ENCODE results near the gene MMS19.
"Not testable (repeated sequence)": the region's sequence is repeated elsewhere in the genome, so short reads cannot be mapped to it uniquely, and the experiment has no call there.

Gene MMS19

DNA sequence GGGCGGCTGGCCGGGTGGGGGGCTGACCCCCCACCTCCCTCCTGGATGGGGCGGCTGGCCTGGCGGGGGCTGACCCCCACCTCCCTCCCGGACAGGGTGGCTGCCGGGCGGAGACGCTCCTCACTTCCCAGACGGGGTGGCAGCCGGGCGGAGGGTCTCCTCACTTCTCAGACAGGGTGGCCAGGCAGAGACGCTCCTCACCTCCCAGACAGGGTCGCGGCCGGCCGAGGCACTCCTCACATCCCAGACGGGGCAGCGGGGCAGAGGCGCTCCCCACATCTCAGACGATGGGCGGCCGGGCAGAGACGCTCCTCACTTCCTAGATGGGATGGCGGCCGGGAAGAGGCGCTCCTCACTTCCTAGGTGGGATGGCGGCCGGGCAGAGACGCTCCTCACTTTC lies 30.7 kb upstream of the MMS19 start:
- DNase-seq: not testable (repeated sequence)

GRCh38 chr10:97525683-97526110 lies 27.5 kb upstream of the MMS19 start:
- no peak for DNase-seq

- DNase-seq: no peak
Measured at GRCh38 chr10:97525086-97525485, 26.9 kb upstream of the MMS19 start.

GRCh38 chr10:97522937-97523336 lies 24.7 kb upstream of the MMS19 start:
- DNase-seq: no peak

DNA sequence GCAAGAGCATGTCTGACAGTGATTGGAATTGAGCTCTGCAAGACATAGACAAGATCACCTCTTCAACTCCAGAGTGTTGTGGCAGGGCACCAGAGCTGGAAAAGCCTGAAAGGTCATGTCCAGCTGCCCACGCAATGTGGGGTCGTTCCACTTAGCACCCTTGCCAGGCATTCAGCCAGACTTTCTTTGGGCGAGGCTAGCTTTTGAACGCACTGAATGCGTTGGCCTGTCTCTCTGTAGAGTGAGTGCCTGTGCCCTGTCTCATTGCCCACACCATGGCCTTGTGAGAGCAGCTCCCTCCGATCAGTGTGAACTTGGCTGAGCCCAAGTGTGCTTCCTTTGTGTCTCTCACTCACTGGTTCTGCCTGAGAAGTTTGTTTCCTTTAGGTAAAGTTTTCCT lies 23.8 kb upstream of the MMS19 start:
- DNase-seq: no peak

DNA sequence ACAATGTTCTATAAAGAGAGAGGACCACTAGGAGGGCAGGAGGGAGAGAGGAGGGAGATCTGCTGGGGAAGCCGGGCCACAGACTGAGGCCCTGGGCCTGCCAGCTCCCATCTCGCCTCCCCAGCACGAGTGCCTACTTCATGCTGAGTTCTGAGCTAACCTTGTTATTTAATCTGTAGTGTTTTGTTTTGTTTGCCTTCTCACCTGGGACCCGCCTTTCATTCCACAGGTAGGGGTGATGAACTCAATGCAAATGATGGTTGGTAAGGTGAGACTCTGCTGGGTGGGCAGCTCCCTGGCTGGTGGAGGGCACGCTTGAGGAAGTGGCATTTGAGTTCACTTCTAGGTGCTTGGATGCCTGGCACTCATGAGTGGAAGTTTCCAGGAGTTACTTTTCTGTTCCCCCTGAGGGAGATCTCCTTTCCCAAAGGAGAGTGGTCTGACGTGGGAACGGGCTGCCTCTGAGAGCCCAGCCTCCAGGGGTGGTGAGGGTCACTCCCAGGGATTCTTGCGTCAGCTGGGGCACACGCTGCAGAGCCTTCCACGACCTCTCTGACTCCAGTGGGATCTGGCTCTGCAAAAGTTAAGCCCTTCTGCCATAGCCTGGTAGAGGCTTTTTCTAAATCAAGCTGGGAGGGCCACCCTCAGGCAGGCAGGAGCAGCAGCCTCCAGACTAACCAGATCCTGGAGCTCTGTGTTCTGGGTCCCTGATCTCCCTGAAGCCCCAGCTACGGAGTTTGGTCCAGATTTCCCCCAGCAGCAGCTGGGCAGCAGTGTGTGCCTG lies 22.9 kb upstream of the MMS19 start:
- DNase-seq: no peak

GRCh38 chr10:97520520-97520919 lies 22.3 kb upstream of the MMS19 start:
- no peak for DNase-seq

GRCh38 chr10:97519342-97519741 lies 21.1 kb upstream of the MMS19 start:
- DNase-seq: no peak

- no peak for DNase-seq
Measured at GRCh38 chr10:97518301-97519043, 20.2 kb upstream of the MMS19 start.

DNA sequence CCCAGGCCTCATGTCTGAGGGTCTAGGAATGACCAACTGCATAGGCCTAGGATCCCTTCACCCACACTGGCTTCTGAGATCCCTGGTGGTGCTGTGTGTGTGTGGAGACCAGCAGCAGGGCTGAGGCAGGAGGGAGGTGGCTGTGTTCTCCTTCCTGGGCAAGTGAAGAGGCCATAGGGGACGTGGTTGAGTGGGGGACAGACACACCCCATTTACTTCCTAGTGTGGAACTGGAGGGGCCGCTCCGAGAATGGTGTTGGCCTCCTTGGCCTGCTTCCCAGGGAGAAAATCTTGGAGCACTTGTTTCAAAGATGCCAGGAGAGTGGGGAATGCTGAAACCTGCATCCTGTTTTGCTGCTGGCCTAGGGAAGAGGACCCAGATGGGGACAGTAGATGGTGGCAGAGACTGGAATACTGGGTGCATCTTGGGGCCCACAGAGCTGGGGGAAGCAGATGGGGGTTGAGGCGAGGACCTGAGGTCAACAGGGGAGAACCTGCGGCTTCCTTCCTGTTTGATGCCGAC lies 19.6 kb upstream of the MMS19 start:
- no peak for DNase-seq

- DNase-seq: no peak
Measured at GRCh38 chr10:97517096-97517750, 19.0 kb upstream of the MMS19 start.

GRCh38 chr10:97515271-97515978 lies 17.2 kb upstream of the MMS19 start:
- no peak for DNase-seq

DNA sequence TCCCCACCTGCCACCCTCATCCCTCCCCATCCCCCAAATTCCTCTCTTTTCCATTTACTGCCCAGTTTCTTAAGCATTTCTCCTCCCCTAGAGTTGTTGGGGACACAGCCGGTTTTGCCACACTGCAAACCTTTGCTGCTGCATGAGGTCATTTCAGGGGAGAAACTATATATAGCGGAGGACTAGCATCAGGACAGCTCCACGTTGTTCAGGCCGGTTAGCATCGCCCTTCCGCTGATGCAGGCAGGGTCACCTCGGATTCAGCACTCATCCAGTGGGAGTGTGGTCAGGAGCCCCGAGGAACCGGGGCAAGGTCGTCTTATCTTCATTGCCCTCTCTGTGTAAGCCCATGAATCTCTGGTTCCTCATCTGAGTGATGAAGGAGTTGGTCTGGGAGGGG lies 16.1 kb upstream of the MMS19 start:
- no peak for DNase-seq

DNA sequence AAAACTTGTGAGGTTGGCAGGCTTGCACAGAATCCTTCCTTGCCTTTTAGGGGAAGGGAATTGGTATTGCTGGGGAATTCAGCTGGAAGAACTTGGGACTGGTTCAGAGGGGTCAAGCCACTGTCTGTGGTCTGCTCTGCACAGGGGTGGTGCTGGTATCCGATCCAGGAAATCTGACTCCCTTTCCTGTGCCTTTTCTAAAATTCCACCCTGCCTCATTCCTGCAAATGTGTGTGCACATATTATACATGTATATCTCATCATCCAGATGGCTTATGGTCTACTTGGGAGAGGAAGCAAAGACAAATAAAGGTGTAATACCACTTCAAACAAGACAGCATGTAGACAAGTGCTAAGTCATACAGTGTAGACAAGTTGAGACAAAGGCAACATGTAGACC lies 14.8 kb upstream of the MMS19 start:
- DNase-seq: no peak

DNA sequence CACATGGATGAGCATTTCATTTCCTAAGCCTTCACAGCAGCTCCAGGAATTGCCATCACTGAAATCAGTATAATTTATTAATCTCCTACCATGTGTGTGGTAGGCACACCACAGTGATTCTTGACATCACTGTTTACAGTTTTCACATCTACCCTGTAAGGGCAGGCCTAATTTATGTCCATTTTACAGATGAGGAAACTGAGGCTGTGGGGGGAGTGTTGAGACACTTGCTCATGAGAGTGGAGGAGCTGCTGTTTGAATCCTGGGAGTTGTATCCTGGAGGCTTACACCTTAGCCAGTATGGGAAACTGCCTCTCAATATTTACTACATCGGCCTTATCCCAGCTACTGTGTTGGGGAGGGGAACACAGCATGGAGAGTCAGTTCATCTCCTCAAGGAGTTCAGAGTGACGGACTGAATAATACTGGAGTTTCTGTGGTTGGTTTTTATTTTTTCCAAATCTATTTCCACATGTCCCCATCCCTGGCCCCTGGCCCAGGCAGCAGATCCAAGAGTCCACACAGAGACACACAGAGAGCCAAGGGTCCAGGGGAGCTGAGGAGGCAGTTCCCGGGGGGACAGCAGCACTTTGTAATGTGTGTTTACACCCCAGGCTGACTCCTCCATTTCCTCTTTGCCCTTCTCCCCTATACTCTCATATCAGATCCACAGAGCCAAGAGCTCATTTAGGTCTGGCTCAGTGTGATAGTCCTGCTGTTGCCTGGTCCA lies 13.7 kb upstream of the MMS19 start:
- no peak for DNase-seq

DNA sequence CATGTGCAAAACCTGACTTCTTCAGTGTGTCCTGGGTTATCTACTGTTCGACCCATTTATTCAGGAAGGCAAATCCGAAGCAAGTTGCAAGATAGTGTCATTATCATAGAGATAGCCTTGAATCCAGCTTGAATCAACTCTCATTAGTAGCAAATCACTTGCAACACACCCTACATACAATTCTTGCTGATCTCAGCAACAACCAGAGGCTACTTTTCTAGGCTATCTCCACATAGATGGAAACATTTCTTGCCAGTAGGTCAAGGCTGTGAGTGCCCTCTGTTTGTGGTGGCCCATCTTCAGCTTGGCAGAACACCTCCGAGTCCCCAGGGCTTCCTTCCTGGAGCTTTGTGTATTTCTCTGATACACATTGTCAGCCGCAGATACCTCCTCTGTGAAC lies 12.5 kb upstream of the MMS19 start:
- DNase-seq: no peak

DNA sequence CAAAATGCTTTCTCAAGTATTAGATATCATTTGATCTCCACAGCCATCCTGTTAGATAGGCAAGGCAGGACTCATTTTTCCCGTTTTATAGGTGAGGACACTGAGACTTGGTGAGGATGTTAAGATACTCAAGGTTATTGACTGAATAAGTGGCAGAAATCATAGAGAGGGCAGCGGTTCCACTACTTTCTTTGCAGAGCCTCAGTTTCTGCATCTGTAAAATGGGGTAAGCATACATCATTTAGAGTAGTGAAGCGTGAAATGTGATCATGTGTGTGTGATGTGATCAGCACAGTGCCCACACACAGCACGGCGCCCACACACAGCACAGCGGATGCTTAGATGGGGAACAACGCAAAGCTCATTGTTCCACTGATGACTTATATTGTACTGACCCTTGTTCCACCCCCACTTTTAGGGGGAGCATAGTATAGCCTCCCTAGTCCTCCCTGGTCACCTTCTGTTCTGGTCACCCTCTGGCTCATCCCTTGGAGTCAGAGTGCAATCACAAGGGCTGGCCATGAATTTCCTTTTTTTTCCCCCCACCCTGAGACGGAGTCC lies 11.0 kb upstream of the MMS19 start:
- no peak for DNase-seq

GRCh38 chr10:97508342-97508741 lies 10.1 kb upstream of the MMS19 start:
- no peak for DNase-seq

DNA sequence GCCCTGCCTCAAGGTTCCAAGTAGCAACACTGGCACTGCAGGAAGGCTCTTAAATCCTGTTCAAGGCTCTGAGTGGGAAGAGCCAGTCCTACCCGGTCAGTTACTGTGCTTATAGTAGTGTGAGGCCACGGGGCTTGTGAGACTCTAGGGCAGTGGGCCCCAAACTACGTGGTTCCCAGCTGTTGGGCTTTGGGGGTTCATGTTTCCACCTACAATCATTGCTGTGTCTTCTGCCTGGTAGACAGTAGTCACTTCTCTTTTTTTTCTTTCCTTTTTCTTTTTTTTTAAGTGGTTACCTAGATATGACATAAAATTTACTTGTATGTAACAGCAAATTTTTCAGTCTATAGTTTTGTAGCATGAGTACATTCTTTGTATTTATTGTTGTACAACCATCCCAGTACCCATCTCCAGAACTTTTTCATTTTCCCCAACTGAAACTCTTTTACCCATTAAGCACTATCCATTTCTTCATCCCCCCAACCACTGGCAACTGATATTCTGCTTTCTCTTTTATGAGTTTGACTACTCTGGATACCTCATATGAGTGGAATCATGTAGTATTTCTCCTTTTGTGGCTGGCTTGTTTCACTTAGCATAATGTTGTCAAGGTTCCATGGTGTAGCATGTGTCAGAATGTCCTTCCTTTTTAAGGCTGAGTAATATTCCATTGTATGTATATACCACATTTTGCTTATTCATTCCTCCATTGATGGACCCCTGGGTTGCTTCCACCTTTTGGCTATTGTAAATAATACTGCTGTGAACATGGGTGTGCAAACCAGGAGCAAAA lies 8.2 kb upstream of the MMS19 start:
- DNase-seq: no peak

DNA sequence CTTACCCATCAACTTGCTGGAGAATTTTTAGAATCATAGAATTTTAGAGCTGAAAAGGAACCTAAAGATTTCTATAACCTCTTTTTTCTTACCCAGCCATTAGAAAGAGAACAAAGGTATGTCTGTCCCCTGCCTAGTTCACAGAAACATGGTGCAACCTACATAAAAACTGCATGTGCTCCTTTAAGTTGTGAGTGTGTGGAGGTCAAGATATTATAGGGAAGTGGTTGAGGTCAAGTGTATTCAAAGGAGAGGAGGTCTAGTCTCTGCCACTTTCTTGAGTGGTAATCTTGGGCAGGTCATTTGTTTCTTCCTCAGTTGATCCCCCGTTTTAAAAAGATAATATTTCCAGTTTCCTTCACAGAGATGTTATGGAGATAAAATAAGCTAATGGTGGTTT lies 6.9 kb upstream of the MMS19 start:
- DNase-seq: no peak

DNA sequence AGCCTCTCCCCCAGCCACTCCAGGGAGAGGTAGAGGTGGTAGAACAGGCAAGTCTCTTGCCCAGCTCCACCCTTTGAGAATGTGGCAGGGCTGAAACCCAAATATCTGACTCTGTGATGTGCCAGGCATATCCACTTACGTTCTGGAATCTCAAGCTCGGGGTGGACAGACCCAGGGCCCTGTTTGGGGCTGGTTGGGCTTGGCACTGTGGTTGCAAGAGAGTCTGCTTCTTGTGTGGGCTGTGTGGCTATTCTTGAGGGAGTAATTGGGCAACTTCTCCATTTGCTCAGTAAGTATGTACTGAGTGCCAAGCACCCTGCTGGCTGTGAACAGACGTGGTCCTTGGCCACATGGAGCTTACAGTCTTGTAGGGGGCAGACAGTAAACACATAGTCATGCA lies 5.2 kb upstream of the MMS19 start:
- no peak for DNase-seq
